ENCODE measurements around the gene CA14.
"Not testable (repeated sequence)": the region's sequence is repeated elsewhere in the genome, so short reads cannot be mapped to it uniquely, and the experiment has no call there.

The CA14 gene

DNA sequence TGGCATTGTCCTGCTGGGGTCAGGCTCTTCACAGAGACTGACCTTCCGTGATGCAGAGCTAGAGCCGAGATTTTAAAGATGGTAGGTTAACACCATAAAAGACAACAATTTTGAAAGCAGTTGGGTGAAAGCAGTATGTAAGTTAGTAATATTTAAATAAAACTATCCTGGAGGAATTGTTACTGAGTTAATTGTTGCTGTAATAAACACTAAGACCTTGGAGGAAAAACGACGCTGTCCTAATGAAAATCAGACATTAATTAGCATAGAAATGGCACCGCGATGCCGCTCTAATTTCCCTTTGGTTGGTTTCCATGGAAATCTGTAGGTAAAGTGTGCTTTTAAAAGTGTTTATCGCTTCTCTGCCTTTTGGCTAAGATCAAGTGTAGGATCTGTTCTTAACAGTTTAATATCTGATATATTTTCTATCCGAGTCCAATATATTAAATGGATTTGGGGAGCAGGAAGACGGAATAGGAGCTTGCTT is 20.9 kb upstream of the CA14 start:
- no peak for DNase-seq

DNA sequence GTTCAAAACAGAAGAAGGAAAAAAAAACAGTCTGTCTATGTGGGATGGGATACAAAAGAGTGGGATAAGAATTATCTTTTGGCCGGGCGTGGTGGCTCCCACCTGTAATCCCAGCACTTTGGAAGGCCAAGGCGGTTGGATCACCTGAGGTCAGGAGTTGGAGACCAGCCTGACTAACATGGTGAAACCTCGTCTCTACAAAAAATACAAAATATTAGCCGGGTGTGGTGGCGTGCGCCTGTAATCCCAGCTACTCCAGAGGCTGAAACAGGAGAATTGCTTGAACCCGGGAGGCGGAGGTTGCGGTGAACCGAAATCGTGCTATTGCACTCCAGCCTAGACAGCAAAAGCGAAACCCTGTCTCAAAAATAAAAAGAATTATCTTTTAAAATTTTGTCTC is 20.4 kb upstream of the CA14 start:
- not testable (repeated sequence) for DNase-seq

DNA sequence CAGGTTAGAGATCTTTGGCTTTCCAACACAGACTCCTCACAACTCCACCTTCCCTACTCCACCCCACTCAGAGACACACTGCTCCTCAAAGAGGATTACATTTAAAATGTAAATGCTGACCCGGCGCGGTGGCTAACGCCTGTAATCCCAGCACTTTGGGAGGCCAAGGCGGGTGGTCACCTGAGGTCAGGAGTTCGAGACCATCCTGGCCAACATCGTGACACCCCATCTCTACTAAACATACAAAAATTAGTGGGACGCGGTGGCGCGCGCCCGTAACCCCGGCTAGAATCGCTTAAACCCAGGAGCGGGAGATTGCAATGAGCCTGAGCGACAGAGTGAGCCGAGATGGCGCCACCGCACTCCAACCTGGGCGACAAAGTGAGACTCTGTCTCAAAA is 19.8 kb upstream of the CA14 start:
- DNase-seq: no peak

DNA sequence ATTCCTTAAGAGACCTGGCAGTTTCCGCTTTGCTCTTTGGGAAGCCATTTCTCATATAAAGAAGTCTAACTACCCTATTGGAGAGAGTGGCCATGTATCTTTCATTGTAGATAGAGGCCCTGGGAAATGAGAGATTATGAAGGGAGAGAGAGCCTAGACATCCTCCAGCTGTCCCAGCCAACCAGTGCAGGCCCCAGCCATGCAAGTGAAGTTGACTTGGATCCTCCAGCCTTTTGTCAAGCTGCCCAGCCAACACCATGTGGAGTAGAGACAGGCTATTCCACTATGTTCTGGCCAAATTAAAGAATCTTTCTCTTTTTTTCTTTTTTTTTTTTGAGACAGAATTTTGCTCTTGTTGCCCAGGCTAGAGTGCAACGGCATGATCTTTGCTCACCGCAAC is 14.6 kb upstream of the CA14 start:
- DNase-seq: no peak

DNA sequence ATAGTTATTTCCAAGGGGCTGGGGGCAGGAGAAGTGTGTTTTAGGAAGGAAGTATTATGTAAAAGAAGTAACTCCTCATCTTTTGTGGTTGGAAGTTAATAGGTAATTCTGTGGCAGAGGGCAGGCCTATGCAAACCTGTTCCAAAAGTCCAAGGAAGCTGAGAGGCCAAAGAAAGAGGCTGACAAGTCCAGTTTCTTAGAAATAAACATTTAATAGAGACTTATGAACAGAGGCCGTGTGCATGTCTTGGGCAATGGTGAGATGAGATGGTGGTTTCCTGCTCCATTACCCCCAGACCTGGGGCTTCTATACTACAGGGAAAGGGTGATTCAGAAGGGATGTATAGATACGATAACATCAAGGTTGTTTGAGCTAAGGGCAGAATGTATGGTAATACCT is 7.6 kb upstream of the CA14 start:
- no peak for DNase-seq

DNA sequence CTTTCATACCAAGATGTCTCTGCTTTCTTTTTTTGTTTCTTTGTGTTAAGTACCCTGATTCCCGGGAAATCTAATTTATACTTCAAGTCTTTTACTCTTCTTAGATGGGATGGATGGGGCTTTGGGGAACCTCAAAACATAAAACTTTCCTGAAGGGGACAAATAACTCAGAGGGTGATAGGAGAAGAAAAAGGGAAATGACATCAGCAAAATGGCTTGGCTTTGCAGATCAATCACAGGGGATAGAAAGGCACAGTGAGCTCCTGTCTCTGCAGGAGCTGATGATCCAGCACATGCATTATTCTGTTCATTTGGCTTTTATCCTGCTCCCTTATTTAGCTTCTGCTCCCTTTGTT is 1.4 kb upstream of the CA14 start:
- DNase-seq: no peak

DNA sequence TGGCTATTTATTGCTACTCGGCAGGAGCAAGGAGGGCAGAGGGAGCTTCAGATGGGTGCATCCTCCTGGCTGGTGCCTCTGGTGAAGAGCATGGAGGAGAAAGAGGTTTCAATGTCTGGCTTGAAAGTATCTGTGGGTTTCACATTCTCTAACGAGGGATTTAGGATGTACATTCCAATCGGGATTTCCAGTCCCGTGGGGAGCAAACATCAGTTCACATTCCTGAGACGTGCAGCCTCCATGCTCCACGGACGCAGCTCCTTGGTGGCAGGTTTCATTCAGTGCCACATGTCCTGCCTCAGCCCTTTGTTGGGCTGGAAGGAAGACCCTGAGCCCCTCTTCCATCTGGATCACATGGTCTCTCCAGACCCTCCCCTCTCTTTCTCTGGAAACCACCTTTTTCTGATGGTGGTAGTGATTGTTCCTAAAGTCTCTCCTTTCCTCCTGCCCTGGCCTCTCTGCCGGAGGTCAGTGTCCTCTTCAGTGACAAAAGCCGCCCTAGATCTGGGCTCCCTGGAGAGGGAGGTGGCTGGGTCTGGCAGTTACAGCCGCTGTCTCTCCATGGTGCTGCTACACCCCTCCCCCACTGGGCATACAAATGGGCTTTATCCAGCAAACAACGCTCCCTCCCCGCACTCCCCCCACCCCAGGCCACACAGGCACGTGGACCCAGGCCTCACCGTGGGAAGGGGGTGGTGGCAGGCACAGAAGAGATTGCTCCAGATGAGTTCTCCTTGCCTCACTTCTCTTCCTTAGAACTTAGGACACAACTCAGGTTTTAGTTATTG is 826 bp upstream of the CA14 start:
- no peak for DNase-seq

DNA sequence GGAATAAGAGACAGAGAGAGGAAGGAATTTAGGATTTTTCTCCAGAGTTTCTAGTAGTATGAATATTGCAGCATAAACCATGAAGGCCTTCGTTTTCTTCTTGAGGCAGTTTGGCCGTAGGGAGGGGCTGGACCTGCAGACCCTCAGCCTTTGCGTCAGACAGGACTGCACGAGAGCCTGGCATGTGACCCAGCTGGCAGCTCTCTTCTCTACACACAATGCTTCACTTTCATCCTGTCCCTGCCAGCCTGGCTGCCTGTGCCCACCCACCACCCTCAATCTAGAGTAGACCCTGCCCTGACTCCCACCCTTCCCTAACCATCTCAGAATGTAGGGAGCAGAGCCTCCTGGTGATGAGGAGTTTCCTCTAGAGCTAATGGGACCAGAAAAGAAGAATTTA is 1.6 kb downstream of the CA14 start:
- no peak for DNase-seq

DNA sequence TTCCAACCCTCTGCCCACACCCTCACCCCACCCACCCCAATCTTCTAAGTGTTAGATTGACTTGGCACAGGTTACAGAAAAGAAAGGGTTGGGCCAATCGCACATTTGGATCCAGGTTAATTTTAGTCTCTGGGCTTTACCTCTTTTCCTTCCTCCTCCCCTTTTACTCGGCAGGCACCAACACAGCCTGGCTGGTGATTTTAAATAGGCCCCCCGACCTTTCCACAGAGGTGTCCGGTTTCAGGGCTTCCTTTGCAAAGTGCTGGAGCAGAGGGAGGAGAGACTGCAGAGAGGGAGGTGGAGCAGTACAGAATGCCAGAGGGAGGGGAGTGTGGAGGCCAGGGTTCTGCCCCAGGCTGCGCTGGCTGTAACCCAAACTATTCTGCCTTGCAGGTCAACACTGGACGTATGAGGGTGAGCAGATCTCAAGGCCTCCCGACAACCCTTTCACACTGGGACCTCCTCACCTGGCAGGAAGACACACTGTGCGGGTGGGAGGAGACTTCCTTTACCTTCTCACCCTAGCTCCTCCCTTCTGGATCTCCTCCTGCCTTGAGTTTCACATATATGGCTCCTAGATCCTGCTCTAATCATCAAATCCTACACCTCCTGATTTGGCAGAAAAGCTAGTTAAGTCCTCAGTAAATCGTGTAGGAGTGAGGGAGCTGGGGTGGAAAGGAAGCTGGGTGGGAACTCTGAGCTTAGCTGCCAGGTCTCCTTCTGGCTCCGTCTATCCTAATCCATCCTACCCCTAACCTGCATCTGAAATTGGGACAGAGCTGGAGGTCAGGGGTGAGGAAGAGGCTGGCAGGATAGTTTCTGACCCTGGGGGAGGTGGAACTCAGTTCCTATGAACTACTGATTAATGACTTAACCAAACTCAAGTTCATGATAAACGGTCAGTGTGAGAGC is 2.4 kb downstream of the CA14 start:
- peak; percentile 66 for DNase-seq

DNA sequence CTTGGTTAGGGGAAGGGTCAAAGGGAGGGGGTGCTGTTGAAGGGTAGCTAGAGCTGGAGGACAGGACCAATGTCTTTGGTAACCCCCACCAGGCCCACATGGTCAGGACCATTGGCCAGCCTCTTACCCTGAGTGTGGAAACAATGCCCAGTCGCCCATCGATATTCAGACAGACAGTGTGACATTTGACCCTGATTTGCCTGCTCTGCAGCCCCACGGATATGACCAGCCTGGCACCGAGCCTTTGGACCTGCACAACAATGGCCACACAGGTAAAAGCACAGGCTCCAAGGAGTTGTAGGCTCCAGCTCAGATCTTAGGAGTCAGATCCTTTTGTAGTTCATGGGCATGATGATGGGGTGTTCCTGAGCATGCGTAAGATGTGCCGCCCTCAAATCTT is 3.8 kb downstream of the CA14 start:
- no peak for DNase-seq

DNA sequence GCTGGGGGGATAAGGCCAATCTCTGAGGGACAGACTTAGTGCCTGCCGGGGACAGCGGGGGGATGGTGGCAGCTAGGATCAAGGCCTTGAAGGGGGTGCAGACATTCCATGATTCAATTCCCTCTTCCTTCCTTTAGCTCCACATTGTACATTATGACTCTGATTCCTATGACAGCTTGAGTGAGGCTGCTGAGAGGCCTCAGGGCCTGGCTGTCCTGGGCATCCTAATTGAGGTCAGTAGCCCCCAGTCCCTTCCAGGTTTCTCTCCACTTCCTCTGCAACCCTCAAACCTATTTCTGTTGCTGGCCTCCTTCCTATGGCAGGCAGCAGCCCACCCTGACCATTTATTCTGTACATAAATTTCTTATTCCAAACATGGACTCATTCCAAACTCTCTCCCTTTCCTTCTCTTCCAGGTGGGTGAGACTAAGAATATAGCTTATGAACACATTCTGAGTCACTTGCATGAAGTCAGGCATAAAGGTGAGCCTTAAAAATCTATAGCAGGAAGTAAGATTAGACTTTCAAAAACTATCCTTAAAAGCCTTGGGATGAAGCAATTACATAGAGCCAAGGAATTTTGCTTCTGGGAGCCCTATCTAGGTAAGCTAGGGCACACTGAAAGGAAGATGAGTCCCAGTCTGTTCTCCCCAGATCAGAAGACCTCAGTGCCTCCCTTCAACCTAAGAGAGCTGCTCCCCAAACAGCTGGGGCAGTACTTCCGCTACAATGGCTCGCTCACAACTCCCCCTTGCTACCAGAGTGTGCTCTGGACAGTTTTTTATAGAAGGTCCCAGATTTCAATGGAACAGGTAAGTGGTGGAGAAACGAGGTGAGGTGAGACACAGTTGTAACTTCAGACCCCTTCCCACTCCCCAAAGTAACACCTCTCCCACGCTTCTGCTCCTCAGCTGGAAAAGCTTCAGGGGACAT is 5.1 kb downstream of the CA14 start:
- no peak for DNase-seq

DNA sequence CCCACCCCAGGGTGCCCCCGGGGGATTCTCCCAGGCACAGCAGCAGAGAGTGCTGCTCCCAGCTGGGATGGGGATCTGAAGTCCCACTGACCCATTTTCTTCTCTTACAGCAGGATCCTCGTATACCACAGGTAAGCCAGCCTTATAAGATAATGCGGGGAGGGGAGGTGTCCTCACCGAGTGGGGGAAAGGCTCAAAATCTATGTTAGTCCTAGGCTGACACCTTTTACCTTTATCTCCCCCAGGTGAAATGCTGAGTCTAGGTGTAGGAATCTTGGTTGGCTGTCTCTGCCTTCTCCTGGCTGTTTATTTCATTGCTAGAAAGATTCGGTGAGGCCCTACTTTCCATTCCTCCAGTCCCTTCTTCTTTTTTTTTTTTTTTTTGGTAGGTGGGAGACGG is 6.0 kb downstream of the CA14 start:
- no peak for DNase-seq

DNA sequence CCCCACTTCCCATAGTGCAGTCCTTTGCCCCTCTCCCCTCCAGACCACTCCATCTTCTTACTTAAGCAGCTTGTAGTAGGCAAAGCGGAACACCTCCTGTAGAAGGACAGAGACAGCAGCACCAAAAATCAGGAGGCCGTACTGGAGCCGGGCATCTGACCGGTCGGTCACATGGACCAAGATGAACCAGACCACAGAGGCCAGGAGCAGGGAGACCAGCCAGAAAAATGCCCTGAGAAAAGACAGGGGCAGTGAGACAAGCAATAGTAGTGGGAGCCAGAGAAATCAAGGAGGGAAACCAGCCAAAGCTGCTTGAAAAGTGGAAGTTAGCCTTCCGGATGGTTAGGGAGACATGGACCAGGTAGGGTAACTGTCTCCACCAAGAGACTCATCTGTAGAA is 10.3 kb downstream of the CA14 start:
- DNase-seq: no peak

DNA sequence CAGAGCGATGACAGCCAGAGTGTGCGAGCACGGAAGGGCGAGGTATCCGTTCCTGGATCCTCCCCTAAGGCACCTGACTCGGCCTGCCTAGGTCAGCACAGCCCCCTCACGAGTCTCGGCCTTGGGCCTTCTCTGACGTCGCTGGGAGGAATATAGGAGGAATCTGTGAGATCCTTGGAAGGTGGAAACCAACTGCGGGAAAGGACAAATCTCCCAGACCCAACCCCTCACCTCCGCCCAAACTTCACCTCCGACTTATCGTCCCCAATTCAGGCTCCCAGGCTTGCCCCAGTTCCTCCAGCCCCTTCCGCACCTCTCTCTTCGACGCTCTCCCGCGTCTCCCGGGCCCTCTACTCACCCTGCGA is 10.7 kb downstream of the CA14 start:
- no peak for DNase-seq

DNA sequence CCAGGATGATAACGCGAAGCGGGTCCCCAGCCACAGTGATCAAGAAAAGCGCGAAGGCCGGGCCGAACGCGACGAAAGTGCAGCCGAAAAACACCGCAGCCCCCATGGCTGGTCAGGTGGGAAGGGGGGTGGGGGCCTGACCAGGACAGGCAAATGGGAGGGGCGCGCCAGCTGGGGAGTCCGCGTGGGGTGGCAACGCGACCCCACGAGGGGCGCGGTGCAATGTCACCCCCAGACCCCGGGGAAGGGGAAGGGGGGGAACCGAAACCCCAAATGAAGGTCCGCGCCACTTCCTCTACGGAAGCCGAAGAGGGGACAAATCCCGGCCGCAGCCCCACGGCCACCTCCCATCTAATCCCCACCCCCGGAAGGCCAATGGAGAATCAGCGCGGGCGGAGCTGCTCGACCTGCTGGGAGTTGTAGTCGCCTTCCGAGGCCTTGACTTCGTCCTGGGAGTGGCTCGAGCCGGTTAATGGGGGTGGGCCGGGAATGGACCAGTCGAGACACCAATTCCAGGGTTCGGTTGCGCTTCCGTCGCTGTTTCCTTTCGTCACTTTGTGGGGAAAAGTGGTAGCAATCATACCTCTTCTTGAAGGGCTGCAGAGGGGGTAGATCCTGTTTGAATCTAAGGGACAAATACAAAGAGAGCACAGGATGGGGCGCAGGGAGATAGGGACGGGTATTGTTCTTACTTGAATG is 11.3 kb downstream of the CA14 start, which contains the start of gene APH1A:
Gene APH1A, minus strand, starts transcription at position 312 of the 699 bp plus-strand sequence. Its CDS starts 206 bp downstream, at position 106.
- peak; percentile 98 for DNase-seq

DNA sequence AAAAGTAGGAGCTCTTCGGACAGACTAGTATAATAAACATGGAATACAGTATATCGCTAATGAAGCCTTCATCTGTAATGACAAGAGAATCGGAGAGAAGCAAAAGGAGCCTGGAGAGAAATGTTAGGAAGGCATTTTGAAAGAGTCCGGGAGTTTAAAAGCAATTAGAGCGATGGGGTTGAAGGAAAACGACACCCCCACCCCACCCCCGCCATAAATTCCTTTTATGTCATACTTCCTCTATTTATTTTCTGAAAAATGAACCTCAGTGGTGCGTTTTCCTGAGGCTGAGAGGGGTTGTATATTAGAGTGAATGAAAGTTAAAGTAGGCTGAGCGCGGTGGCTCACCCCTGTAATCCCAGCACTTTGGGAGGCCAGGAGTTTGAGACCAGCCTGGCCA is 11.9 kb downstream of the CA14 start:
- DNase-seq: no peak

DNA sequence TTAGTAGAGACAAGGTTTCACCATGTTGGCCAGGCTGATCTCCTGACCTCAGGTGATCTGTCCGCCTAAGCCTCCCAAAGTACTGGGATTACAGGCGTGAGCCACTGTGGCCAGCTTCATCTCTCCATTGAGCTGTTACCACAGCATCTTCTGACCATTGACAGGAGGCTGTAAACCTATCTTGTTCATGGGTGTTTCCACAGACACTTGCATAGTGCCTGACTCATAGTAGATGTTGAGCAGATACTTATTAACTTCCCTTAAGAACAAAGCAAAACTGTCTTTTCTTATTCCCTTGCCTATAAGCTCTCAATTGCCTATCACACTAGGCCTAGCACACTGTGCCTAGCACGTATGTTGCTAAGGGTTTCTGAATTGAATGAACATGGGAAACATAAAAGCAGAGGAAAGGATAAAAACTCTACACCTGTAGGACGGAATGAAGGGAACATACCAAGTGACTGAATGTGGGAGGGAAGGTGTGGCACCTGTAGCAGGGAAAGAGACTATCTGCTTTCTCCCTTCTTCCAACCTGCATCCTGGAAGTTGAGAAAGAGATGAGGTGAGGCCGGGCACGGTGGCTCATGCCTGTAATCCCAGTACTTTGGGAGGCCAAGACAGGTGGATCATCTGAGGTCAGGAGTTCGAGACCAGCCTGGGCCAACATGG is 13.9 kb downstream of the CA14 start:
- no peak for DNase-seq

DNA sequence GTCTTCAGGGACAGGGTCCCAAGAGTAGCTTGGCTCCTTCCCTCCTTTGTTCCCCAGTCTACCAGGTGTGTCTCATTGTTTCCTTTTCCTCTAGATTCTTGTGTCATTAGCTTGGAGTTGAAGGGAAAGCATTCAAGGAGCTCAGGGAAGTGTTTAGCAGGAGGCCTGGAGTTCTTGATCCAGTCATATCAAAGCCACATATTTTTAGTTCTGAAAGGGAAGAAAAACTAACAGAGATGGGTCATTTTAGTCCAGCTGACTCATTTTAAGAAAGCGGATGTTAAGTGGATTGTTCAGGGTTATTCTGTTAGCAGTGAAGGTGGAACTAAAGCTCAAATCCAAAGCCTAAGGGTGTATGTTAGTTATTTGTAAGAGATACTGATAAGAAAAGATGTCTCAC is 15.7 kb downstream of the CA14 start:
- no peak for DNase-seq

DNA sequence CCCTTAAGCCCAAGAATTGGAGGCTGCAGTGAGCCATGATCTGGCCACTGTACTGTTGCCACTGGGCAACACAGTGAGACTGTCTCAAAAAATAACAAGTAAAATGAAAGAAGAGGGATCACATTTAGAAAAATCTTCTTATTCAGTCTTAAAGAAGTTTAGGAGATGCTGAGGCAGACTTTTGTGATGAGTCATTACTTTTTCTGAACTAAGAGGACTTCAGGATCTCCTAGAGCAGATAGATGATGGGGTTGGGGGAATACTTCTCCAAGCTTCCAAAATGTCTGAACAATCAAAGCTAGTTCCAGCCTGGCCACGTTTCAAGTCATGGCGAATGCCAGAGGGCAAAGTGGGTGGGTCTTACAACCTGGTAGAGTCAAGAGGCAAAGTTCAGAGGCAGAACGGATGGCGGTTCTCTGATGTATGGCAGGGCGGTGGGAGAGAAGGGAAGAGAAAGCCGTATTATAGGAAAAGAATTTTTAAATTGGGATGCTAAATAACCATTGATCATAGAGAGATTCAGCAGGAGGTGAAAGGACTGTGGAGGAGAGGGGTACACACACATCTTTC is 22.6 kb downstream of the CA14 start:
- DNase-seq: no peak

DNA sequence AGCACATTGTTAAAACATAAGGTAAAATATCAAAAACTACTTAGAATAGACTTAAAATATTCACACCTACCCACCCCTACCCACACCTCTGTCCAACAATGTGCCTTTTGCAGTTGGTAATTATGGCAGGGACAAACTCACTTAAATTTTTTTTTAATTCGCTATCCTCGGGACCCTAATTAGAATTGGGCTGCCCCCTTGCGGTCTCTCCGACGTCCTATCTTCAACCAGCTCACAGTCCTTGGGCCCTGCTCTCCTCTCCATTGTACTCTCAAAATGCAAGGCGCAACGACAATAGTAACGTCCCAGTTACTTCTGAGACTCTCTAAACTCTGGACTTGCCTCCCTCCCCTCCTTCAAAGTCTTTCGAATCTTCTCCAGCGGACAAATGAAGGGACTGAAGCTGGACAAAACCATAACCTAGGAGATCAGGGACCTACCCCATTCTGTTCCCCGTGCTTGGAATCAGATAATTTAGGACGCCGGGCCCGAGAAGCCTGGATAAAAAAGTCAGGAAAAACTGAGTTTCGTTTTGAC is 23.7 kb downstream of the CA14 start:
- peak; percentile 75 for DNase-seq
